ENCODE measurements around the gene CACNA1A.

- TF ChIP-seq, protein P1, sequence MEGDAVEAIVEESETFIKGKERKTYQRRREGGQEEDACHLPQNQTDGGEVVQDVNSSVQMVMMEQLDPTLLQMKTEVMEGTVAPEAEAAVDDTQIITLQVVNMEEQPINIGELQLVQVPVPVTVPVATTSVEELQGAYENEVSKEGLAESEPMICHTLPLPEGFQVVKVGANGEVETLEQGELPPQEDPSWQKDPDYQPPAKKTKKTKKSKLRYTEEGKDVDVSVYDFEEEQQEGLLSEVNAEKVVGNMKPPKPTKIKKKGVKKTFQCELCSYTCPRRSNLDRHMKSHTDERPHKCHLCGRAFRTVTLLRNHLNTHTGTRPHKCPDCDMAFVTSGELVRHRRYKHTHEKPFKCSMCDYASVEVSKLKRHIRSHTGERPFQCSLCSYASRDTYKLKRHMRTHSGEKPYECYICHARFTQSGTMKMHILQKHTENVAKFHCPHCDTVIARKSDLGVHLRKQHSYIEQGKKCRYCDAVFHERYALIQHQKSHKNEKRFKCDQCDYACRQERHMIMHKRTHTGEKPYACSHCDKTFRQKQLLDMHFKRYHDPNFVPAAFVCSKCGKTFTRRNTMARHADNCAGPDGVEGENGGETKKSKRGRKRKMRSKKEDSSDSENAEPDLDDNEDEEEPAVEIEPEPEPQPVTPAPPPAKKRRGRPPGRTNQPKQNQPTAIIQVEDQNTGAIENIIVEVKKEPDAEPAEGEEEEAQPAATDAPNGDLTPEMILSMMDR (IDR thresholded peaks at IDR 0.05) = no peak
- no peak for TF ChIP-seq POLR2A (IDR thresholded peaks at IDR 0.05)
These were observed 250.6 kb downstream of the CACNA1A start for GRCh38 chr19:13255719-13256059.

All from esophagus squamous epithelium (tissue), 4 donors.